GM18508 (cell line): ENCODE results near the gene ABHD16B.
A peak's percentile ranks its signal among the peaks of the same experiment; 100 is the strongest.

Experiments
- ATAC-seq: cut with Tn5 transposase; IDR thresholded peaks from one replicate; pipeline ENCODE4 v1.9.1; 2021; ENCODE audit warnings: moderate number of reproducible peaks; ENCODE audit not compliant: insufficient read depth, unreplicated experiment

Gene ABHD16B

GRCh38 chr20:63892402-63892801 is 31.1 kb downstream of the ABHD16B start:
- no peak for ATAC-seq

DNA sequence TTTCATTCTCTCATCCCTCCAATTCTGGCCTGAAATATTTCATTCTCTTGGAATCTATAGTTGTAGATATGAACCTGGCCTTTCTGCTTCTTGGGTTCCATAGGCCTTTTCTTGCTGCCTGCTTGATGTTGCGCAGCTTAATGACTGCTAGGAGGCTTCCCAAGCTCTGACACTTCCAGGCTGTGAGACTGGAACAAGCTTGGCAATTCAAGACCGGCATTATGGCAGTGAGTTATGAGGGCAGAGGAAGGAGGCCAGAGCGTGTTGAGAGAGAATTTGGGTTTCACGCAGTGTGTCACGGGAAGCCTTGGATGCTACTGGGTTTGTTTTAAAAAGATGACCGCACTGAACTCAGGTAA is 32.7 kb downstream of the ABHD16B start:
- no peak for ATAC-seq

DNA sequence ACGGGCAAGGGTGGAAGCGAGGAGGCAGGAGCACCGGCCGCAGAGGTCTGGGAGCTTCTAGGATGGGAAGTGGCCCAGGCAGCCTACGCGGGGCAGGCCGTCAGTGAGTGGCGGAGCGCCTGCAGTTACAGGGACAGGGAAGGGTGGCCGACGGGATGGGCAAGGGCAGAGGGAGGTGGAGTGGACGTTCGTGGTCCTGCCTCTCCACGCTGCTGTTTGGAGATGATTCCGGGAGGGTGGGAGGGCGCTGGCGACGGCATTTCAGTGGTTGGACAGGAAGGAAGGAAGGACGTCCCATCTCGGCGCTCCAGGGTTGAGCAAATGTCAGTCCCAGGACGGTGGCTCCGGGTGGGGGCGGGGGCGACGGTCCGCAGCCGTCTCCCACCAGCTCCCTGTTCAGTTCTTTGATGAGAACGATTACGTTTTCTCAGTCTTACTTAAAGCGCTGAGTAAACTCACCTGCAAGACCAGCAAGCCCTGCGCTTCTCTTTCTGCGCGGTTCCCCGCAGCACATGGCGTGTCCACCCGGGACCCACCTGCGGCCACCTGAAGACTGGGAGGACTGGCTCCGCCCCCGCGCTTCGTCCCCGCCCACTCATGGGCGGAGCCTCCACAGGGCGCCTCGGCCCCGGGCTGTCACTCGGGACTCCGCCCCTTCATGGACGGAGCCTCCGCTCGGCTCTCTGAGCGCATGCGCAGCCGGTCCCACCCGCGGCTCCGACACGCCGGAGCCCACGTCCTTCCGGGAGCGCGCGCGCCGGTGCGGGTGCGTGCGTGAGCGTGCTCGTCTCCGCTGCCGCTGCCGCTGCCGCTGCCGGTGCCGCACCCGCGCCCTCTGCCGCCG is 33.3 kb downstream of the ABHD16B start, which contains the start of gene DNAJC5:
DNAJC5 (plus strand) TSS at position 769 of the 844 bp plus-strand sequence. CDS start 33,220 bp downstream, outside the sequence.
- peak; percentile 41 for ATAC-seq

- ATAC-seq, result no peak
Measured at GRCh38 chr20:63895202-63895951, 34.1 kb downstream of the ABHD16B start.

- no peak for ATAC-seq
Measured at GRCh38 chr20:63895952-63896263, 34.6 kb downstream of the ABHD16B start.

DNA sequence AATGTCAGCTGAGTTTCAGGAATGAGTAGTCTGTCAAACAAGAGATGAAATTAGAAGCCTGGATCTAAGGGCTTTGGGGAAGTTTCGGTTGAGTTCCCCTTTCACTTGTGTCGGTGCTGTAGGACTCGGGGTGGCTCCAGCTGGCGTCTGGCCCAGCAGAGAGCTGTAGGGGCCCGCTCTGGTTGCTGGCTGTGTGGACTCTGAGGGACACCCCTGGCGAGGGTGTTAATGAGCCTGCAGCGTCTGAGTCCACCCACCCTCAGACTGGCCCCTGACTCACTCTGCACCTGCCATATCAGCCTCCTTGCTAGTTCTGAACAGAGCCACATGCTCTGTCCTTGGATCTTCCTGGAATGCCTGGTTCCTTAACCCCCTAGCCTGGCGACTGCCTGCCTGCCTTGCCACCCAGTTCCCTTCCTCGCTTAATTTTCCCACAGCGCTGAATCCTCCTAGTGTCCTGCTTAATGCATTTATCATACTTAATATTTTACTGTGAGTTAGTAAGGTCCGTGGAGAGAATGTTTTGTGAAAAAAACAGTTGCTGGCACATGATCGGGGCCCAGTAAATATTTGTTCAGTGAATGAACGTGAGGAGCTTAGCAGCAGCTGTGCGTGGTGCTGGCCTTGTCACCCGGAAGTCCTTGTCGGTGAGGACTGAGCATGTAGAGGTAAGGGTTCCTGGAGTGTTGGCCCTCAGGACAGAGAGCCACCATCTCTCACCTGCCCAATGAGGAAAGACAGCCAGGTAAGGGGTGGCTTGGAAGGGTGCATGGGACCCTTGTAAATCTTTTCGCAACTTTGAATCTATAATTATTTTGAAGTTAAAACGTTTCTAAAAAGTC is 35.2 kb downstream of the ABHD16B start:
- ATAC-seq, result no peak

DNA sequence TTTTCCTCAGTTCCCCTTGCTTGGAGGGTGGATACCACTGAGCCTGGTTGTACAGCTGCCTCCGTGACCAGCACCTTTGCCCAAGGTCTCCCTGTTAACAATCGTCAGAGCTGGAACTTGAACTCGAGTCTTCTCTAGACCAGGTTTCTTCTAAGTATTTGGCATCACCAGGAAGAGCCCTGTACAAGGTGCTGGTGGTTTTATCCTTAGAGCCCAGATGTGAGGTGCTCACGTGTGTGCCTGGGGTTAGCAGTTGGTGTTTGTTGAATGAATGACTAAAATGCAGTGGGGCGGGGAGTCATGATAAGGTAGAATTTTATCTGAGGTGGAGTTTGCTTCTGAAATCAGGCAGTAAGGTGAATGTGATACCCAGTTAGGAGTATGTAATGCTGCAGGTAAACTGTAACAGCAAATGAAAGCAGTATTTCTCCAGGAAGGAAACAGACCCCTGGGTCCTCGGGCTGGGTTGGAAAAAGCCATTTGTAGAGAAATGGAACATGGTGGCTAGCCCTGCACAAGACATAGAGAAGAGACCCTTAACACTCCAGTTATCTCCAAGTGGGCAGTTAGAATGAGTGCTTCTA is 36.8 kb downstream of the ABHD16B start:
- no peak for ATAC-seq

GRCh38 chr20:63898882-63899558 is 37.7 kb downstream of the ABHD16B start:
- no peak for ATAC-seq

GRCh38 chr20:63900413-63900812 is 39.1 kb downstream of the ABHD16B start:
- ATAC-seq, result no peak

DNA sequence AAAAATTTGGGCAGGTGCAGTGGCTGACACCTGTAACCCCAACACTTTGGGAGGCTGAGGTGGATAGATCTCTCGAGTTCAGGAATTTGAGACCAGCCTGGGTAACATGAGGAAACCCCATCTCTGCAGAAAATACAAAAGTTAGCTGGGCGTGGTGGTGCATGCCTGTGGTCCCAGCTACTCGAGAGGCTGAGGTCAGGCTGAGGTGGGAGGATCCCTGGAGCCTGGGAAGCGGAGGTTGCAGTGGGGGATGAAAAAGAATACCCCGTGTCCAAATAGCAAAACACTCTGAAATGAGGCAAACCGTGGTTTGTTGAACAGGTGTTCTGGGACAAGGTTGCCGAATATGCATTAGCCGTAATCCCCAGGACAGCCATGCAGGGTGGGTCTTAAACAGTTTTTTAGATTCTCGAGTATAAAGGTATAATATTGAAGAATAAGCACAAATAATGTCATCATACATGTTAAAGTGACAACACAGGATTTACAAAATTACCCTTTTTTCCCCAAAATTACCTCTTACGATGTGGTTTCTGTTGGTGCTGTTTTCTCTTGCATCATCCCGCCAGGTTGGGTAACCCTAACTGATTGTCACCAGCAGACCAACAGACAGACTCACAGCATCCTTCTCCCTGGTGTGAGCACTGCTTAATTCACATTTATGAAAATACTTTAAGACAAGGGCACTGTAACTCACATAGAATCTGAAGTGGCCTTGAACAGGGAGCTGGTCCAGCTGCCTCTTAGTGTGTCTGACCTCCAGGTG is 42.7 kb downstream of the ABHD16B start:
- no peak for ATAC-seq

DNA sequence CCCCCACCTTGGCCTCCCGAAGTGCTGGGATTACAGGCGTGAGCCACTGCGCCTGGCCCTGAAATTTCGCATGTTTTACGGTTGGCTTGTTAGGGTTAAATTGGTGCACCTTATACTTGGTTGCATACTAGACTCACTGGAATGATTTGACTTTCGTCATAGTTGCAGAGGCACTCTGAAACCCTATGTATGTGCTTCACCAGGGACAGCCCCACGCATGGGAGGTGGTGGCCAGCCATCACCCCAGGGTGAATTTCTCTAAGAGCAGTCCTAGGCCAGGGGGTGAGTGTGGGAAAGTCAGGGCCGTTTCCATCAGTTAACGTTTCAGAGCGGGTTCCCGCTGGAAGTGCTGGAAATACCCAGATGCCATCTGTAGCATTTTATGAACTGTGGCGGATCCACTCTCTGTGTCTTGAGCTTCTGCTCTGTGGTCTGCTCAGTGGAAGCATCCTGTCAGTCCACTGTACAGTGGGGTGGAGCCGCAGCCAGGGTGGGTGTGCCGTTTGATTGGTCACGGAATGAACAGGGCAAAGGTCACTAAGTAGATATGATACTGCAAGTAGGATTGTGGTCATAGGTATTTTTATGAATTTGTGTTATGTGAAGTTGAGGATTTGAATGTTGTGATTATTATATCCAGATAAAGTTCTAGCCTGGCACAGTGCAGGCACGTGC is 46.8 kb downstream of the ABHD16B start:
- no peak for ATAC-seq

DNA sequence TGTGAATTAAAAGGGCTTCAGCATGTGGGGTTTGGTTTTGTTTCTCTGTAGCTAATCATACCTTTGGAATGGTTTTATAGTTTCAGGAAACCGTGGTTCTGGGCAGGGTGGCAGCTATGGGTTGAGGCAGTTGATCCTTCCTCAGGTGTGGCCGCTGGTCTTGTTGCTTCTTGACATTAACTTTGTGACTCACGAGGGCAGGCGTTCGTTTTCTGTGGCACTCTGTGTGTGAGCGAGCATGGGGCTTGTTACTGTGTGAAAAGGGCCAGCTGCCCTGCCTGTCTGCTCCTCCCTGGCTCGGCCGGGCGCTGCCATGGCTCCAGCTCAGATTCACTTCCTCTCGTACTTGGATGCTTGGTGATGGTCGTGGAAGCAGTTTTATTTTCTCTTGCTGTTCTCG is 49.9 kb downstream of the ABHD16B start:
- ATAC-seq, result no peak
